Liver (tissue), 3 donors: Measurements from ENCODE around the gene H2AZ2.
A peak's percentile ranks its signal among the peaks of the same experiment; 100 is the strongest.

Experiments
- CTCF ChIP-seq: fragments of 150-350 bp; IDR thresholded peaks from 2 replicates; pipeline ENCODE4 v1.5.1; 2017; ENCODE audit warnings: improper control_type of control experiment, low read depth, low read length; ENCODE audit not compliant: missing input control
- GABPA ChIP-seq, 2 donors: IDR thresholded peaks in 1 of 2; conservative IDR thresholded peaks in 1 of 2; 2 replicates each; pipeline ENCODE4 v1.6.1; 2016; ENCODE audit warnings: antibody characterized with exemption in 2 of 2, mild to moderate bottlenecking in 1 of 2, moderate library complexity in 1 of 2
- HNF4G ChIP-seq: IDR thresholded peaks from 2 replicates; pipeline ENCODE4 v1.6.1; 2016; ENCODE audit warnings: antibody characterized with exemption
- MAX ChIP-seq: IDR thresholded peaks from 2 replicates; pipeline ENCODE4 v1.6.1; 2016; ENCODE audit warnings: antibody characterized with exemption
- RAD21 ChIP-seq, 2 donors: IDR thresholded peaks; 2 replicates each; pipeline ENCODE4 v1.6.1; 2016; ENCODE audit warnings: antibody characterized with exemption in 2 of 2, mild to moderate bottlenecking in 2 of 2
- REST ChIP-seq: IDR thresholded peaks from 2 replicates; pipeline ENCODE4 v1.6.1; 2016; ENCODE audit warnings: antibody characterized with exemption, mild to moderate bottlenecking
- TAF1 ChIP-seq: conservative IDR thresholded peaks from 2 replicates; pipeline ENCODE4 v1.6.1; 2016; ENCODE audit warnings: antibody characterized with exemption, mild to moderate bottlenecking
- YY1 ChIP-seq: IDR thresholded peaks from 2 replicates; pipeline ENCODE4 v1.6.1; 2016; ENCODE audit warnings: antibody characterized with exemption, mild to moderate bottlenecking
- ZBTB33 ChIP-seq: IDR thresholded peaks from 2 replicates; pipeline ENCODE4 v1.6.1; 2016; ENCODE audit warnings: antibody characterized with exemption
- donor health status: healthy.
- donor health status: healthy.

GRCh38 chr7:44846816-44847508, 925 bp downstream of the H2AZ2 start:
- no peak for TF ChIP-seq CTCF
- TF ChIP-seq RAD21 (IDR thresholded peaks at IDR 0.05), result no peak
- no peak for TF ChIP-seq GABPA (IDR thresholded peaks at IDR 0.05 in 1 of 2, conservative IDR thresholded peaks at IDR 0.05 in 1 of 2)
- no peak for TF ChIP-seq MAX
- TF ChIP-seq TAF1, result peak; percentile 22
- no peak for TF ChIP-seq HNF4G
- no peak for TF ChIP-seq ZBTB33
- no peak for TF ChIP-seq REST
- no peak for TF ChIP-seq YY1
